ENCODE measurements around the gene COL11A2. TPM values are rescaled to one million over a fixed set of nuclear protein-coding genes. Genes with fewer than 3 reads are reported as not detected.

Gene COL11A2
- polyA plus RNA-seq, 1 of the 3 experiments (the other 2 are of a cell fraction): 0.99 TPM

- Histone ChIP-seq H3K36me3 (replicated peaks in 1 of 2; ENCODE audit: control insufficient read depth in 1 of 2, insufficient read depth in 2 of 2, low read length in 1 of 2) (no peaks in the 10 kb centered on the region), H3K9ac (no peak overlapping the region), H3K79me2 (ENCODE audit: insufficient read depth) (no peaks in the 10 kb centered on the region), H3K4me1 (ENCODE audit: control insufficient read depth in 1 of 2, insufficient read depth in 2 of 2, low read depth in 1 of 2, low read length in 1 of 2) (no peaks in the 10 kb centered on the region; a peak in 1 of 4 replicates), H4K20me1 (ENCODE audit: insufficient read depth) (no peaks in the 10 kb centered on the region), H3K9me3 (no peaks in the 10 kb centered on the region), H3K9me2 (no peaks in the 10 kb centered on the region), H3K27ac (ENCODE audit: low read depth in 2 of 2, low read length in 1 of 2) (no peak overlapping the region), H3K4me3 (ENCODE audit: low read depth in 2 of 2, low read length in 1 of 2) (no peak overlapping the region), H3K4me2 (no peak overlapping the region), H3F3A (replicated peaks; ENCODE audit: insufficient read depth) (no peaks in the 10 kb centered on the region), H3K27me3 (ENCODE audit: insufficient read depth) (peaks cover 39% of the 10 kb centered on the region; the same call in 1 of the 2 replicates), H2AFZ (ENCODE audit: low read depth) (no peak overlapping the region)
- ChIA-PET POLR2A (interaction anchor here (0.5 kb wide), 1 partner anchor 1109 kb away, joined by 3 read pairs; no protein-coding TSS in a partner anchor), CTCF (interaction anchor here (0.6 to 7.0 kb wide), 12 partner anchors 8 to 281 kb away, joined by 3 to 68 read pairs (median 6); partner anchors contain the start of genes HLA-DMB and TAP2)
- 6% methylated on average over 3 of the region's 3 CpGs for WGBS (ENCODE audit: low lambda C conversion rate)
- TF ChIP-seq SIN3A (IDR thresholded peaks at IDR 0.05; ENCODE audit: borderline replicate concordance, low read depth, low read length): no peak
- no peak for TF ChIP-seq RXRA (IDR thresholded peaks at IDR 0.05; ENCODE audit: borderline replicate concordance, low read depth)
- TF ChIP-seq REST (IDR thresholded peaks at IDR 0.05; ENCODE audit: low read depth, low read length): no peak
- TF ChIP-seq RAD21 (IDR thresholded peaks at IDR 0.05; ENCODE audit: low read length): no peak
- TF ChIP-seq TAF1 (IDR thresholded peaks at IDR 0.05; ENCODE audit: borderline replicate concordance, low read depth, low read length): no peak
- TF ChIP-seq SMC3 (IDR thresholded peaks at IDR 0.05; ENCODE audit: low read depth, low read length): no peak
- DNase-seq: no peak
Measured at GRCh38 chr6:33120001-33120400, 72.3 kb downstream of the COL11A2 start.

- Histone ChIP-seq H3K9me2 (no peaks in the 10 kb centered on the region), H3K4me3 (ENCODE audit: low read depth in 2 of 2, low read length in 1 of 2) (peak overlapping the region in 1 of 2 experiments; percentile 43; a peak in 1 of 4 replicates), H3K27ac (ENCODE audit: low read depth in 2 of 2, low read length in 1 of 2) (no peak overlapping the region), H3K9me3 (no peaks in the 10 kb centered on the region), H4K20me1 (ENCODE audit: insufficient read depth) (no peaks in the 10 kb centered on the region), H3K79me2 (ENCODE audit: insufficient read depth) (no peaks in the 10 kb centered on the region), H3F3A (replicated peaks; ENCODE audit: insufficient read depth) (no peaks in the 10 kb centered on the region), H3K4me1 (ENCODE audit: control insufficient read depth in 1 of 2, insufficient read depth in 2 of 2, low read depth in 1 of 2, low read length in 1 of 2) (no peaks in the 10 kb centered on the region; a peak in 1 of 4 replicates), H3K4me2 (no peak overlapping the region), H2AFZ (ENCODE audit: low read depth) (no peak overlapping the region), H3K36me3 (replicated peaks in 1 of 2; ENCODE audit: control insufficient read depth in 1 of 2, insufficient read depth in 2 of 2, low read length in 1 of 2) (no peaks in the 10 kb centered on the region), H3K27me3 (ENCODE audit: insufficient read depth) (peaks cover 42% of the 10 kb centered on the region; the same call in 1 of the 2 replicates), H3K9ac (no peak overlapping the region)
- TF ChIP-seq EZH2phosphoT487 (IDR thresholded peaks at IDR 0.05; ENCODE audit: borderline replicate concordance, low read depth) (no peak), RAD21 (IDR thresholded peaks at IDR 0.05; ENCODE audit: low read length) (peak; percentile 68), FOSL2 (IDR thresholded peaks at IDR 0.05; ENCODE audit: borderline replicate concordance, low read depth) (no peak), SMC3 (IDR thresholded peaks at IDR 0.05; ENCODE audit: low read depth, low read length) (peak; percentile 64), MEF2A (IDR thresholded peaks at IDR 0.05; ENCODE audit: borderline replicate concordance, low read depth) (no peak), FOXM1 (IDR thresholded peaks at IDR 0.05; ENCODE audit: low read depth) (no peak), POLR2AphosphoS5 (IDR thresholded peaks at IDR 0.05; ENCODE audit: low read depth, low read length) (no peak), YY1 (IDR thresholded peaks at IDR 0.05; ENCODE audit: low read depth) (no peak), RFX5 (IDR thresholded peaks at IDR 0.05; ENCODE audit: low read length) (no peak), PBX3 (IDR thresholded peaks at IDR 0.05) (no peak), JUND (IDR thresholded peaks at IDR 0.05) (no peak), USF1 (IDR thresholded peaks at IDR 0.05; ENCODE audit: borderline replicate concordance, low read depth) (no peak), CTCF (IDR thresholded peaks at IDR 0.05) (peak; percentile 88), MXI1 (IDR thresholded peaks at IDR 0.05; ENCODE audit: low read depth, low read length) (no peak), NRF1 (IDR thresholded peaks at IDR 0.05; ENCODE audit: low read depth, low read length) (no peak)
- peak; percentile 46 for DNase-seq
- 1% methylated on average over 3 of the region's 3 CpGs for WGBS (ENCODE audit: low lambda C conversion rate)
- ChIA-PET CTCF (interaction anchor here (0.6 to 7.0 kb wide), 16 partner anchors 10 to 1004 kb away, joined by 3 to 68 read pairs (median 4); partner anchors contain the start of genes HLA-DMB and HLA-DPB1), POLR2A (no interaction called here)
Measured at GRCh38 chr6:33118525-33119123, 73.6 kb downstream of the COL11A2 start.

Data from SK-N-SH (cell line).